NCI-H1048 (cell line): ENCODE results near the gene BMPR1A.

Experiments
- DNase-seq: peaks from one replicate; lab custom pipeline; 2025; lab: John Stamatoyannopoulos, UW

Gene BMPR1A

GRCh38 chr10:86756511-86757112, at the start of gene BMPR1A:
TSS of gene BMPR1A (plus strand) at chr10:86756619. CDS start at chr10:86876019, 119,400 bp downstream.
- no peak for DNase-seq

DNA sequence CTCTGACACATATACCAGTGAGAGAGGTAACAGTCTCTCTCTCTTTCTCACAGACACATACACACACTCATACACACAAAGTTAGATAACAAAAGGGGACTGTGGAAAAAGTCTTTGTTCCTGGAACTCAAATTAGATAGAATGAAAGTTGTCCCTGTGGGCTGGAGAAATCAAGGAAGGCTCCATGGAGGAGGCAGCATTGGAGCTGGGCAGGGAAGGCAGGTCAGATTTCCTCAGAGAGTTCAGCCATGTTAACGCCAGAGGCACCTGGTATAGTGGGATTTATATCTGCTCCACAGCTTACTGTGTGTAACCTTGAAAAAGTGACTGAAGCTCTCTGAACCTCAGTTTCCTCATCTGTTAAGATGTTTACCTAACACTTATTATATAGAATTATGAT, 49.4 kb upstream of the BMPR1A start:
- no peak for DNase-seq

DNA sequence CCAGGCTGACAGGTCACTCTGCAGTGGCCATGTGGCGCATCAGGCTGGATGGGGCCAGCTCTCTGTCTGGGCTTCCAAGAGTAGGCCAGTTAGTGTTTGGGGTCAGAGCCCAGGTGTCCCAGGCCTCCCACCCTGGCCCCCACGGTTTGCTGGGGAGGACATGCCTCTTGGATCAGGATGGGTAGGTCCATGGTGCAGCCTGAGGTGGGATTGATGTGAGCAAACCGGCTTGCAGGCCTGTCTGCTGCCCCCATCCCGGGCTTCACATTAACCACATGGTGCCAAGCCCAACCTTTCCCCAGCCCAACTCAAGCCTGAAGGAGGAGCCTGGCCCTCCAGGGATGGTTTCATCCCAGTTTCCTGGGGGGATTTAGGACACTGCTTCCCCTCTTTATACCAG, 48.9 kb upstream of the BMPR1A start:
- no peak for DNase-seq

DNA sequence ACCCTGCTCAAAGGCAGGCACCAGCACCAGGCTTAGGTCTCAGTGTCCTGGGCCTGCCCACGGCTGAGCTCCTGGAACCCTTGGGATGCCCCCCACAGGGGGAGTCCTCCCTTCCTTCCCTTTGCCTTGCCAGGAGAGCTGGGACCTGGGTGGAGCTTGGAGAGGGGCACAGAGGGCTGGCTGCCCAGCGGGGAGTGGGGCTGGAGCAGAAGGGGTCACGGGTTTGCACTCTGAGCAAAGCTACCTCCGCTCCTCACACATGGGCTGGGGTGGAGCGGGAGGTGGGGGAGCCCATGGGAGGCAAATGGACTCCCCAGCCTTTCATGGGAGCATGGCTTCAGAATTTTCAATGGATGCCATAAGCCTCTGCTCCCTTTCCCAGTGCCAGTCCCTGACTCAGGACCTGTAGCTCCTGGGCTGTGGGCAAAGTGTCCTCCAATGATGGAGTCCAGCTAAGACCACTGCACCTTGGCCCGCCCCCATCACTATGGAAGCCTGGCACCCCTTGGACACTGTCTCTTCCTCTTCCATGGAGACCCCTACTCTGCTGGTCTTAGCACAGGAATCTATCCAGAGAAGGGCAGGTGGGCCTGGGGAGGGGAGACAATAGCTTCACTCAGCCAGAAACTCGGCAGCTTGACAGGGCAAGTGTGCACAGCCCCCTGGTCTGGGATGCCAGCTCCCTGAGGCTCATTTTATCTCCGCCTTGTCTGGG, 48.2 kb upstream of the BMPR1A start:
- DNase-seq = no peak

- DNase-seq = no peak
Measured at GRCh38 chr10:86708783-86709380, 47.5 kb upstream of the BMPR1A start.

- no peak for DNase-seq
Measured at GRCh38 chr10:86709396-86710185, 46.8 kb upstream of the BMPR1A start.

GRCh38 chr10:86710987-86711512, 45.4 kb upstream of the BMPR1A start:
- DNase-seq = peak; percentile 29

GRCh38 chr10:86711513-86712316, 44.7 kb upstream of the BMPR1A start:
- no peak for DNase-seq

DNA sequence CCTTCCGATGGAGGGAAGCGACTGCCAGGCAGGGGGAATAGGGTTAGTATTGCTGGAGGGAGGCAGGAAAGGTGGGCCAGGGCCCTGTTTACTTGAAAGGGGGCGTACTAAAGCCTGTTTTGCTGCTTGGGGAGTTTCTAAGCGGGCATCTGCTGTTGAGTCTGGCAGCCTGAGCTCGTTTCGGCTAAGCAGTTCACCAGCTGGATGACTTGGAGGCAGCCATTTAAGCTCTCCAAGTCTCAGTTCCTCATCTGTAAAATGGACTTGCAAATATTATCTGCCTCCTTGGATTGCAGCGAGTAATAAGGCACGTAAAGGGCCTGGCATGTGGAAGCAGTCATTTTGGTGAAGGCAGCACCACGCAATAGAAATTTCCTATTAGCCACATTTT, 44.1 kb upstream of the BMPR1A start:
- DNase-seq = no peak

GRCh38 chr10:86715156-86715795, 41.1 kb upstream of the BMPR1A start:
- no peak for DNase-seq

GRCh38 chr10:86715836-86716235, 40.6 kb upstream of the BMPR1A start:
- DNase-seq = no peak

- DNase-seq = no peak
Measured at GRCh38 chr10:86716466-86716865, 40.0 kb upstream of the BMPR1A start.

DNA sequence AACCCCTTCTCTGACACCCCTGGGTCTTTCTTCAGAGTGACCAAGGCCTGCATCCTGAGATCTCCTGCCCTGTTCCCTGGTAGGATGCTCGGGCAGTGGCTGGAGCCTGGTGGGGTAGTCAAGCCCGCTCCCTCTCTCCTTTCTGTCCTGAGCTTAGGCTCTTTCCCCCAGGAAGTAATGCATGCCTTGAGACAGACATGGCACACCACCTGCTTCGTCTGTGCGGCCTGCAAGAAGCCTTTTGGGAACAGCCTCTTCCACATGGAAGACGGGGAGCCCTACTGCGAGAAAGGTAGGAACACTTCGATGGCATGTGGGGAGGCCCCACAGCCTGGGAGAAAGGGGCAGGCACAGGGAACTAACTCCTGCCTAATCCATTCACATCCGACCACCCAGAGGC, 37.9 kb upstream of the BMPR1A start:
- no peak for DNase-seq

DNA sequence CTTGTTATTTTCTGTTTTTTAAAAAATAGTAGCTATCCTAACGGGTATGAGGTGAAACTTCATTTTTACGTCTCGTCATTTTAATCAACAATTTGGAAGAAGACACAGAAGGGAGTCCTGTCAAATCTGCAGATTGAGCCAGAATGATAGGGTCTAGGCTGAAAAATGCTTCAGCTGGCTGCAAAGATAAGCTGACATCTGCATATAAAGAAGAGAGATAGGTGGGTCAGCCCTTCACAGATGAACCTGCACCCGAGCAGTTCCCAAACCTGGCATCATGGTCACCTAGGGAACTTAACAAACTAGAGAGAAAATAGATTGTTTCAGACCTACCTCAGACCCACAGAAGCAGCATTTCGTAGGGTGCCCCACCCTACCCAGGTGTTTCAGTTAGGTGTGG, 35.2 kb upstream of the BMPR1A start:
- no peak for DNase-seq

- DNase-seq = no peak
Measured at GRCh38 chr10:86723009-86723408, 33.4 kb upstream of the BMPR1A start.

DNA sequence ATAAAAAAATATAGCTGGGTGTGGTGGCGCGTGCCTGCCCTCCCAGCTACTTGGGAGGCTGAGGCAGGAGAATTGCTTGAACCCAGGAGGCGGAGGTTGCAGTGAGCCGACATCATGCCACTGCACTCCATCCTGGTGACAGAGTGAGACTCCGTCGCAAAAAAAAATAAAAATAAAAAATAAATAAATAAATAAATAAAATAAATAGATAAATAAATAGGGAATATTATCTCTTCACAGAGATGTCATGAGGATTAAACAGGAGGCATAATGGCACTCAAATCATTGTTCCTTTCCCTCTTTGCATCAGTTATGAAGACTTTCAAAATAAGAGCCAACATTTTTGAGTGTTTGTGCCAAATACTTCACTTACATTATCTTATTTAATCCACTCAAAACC, 32.0 kb upstream of the BMPR1A start:
- DNase-seq = no peak

DNA sequence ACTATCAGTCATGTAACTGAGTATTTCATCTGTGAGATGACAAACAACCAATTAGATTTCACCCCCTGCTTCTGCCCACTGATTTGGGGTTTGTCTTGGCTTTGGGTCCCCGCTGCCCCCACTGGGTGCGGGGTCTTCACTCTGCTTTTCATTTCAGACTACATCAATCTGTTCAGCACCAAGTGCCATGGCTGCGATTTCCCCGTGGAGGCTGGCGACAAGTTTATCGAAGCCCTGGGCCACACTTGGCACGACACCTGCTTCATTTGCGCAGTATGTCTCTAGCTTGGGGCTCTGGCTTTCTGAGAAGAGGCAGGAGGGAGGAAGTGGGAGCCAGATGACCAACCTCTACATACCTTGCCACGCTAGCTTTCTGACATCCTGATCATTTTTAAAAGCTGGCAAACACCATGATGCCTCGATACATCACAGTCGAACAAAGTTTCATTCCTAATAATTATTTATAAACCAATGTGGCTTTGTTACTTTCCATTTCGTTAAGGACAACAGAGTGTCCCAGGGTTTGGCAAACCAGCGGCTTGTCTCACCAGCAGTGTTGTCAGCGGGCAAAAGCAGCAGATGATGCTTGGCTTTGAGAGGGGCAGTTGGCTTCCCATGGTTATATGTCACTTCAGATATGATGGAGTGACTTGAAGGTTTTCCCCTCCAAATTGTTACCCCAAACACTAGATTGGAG, 30.3 kb upstream of the BMPR1A start:
- DNase-seq = no peak

- DNase-seq = no peak
Measured at GRCh38 chr10:86726677-86726999, 29.8 kb upstream of the BMPR1A start.

GRCh38 chr10:86727470-86727869, 28.9 kb upstream of the BMPR1A start:
- DNase-seq = no peak

GRCh38 chr10:86728056-86728455, 28.4 kb upstream of the BMPR1A start:
- no peak for DNase-seq

GRCh38 chr10:86729677-86730076, 26.7 kb upstream of the BMPR1A start:
- DNase-seq = no peak
